Trophoblast cell (in vitro differentiated cells and primary cell): ENCODE measurements around the gene ZNF256. TPM values are rescaled to one million over a fixed set of nuclear protein-coding genes. Genes with fewer than 3 reads are reported as not detected.
A peak's percentile ranks its signal among the peaks of the same experiment; 100 is the strongest.

Experiments
- DNase-seq, 2 donors: peaks; one replicate each; pipeline ENCODE4 v3.0.0-alpha.2; 2016
- H2AFZ ChIP-seq: 2 replicates; pipeline ENCODE4 v1.6.1; 2013; ENCODE audit warnings: low read length, moderate library complexity, mild to moderate bottlenecking; ENCODE audit not compliant: insufficient read depth, poor library complexity
- H2AK5ac ChIP-seq: 2 replicates; pipeline ENCODE4 v1.6.1; 2013; ENCODE audit warnings: mild to moderate bottlenecking, low read length
- H2BK120ac ChIP-seq: 2 replicates; pipeline ENCODE4 v1.6.1; 2013; ENCODE audit warnings: low read length, mild to moderate bottlenecking, moderate library complexity; ENCODE audit not compliant: insufficient read depth, poor library complexity
- H2BK12ac ChIP-seq: 2 replicates; pipeline ENCODE4 v1.6.1; 2013; ENCODE audit warnings: mild to moderate bottlenecking, low read length, moderate library complexity
- H2BK5ac ChIP-seq: 2 replicates; pipeline ENCODE4 v1.6.1; 2013; ENCODE audit warnings: low read length, low read depth, moderate library complexity, mild to moderate bottlenecking; ENCODE audit not compliant: poor library complexity
- H3K14ac ChIP-seq: 2 replicates; pipeline ENCODE4 v1.6.1; 2013; ENCODE audit warnings: mild to moderate bottlenecking, low read length
- H3K18ac ChIP-seq: 2 replicates; pipeline ENCODE4 v1.6.1; 2013; ENCODE audit warnings: mild to moderate bottlenecking, low read length
- H3K23ac ChIP-seq: 2 replicates; pipeline ENCODE4 v1.6.1; 2013; ENCODE audit warnings: low read length
- H3K27ac ChIP-seq: 2 replicates; pipeline ENCODE4 v1.5.1; 2013; ENCODE audit warnings: low read depth, mild to moderate bottlenecking, inconsistent platforms, low read length, moderate library complexity
- H3K27me3 ChIP-seq: 2 replicates; pipeline ENCODE4 v1.6.1; 2013; ENCODE audit warnings: inconsistent platforms, mild to moderate bottlenecking, low read length, moderate library complexity; ENCODE audit not compliant: insufficient read depth
- H3K36me3 ChIP-seq, 2 experiments: 1 replicate in 1 of 2; 2 replicates in 1 of 2; pipeline ENCODE4 v1.6.1; 2013; ENCODE audit warnings: low read length in 2 of 2, mild to moderate bottlenecking in 2 of 2, moderate library complexity in 1 of 2; ENCODE audit not compliant: insufficient read depth in 2 of 2, control insufficient read depth in 1 of 2
- H3K4ac ChIP-seq: 2 replicates; pipeline ENCODE4 v1.6.1; 2013; ENCODE audit warnings: low read depth, mild to moderate bottlenecking, low read length, moderate library complexity
- H3K4me1 ChIP-seq, 2 experiments: 1 replicate in 1 of 2; 2 replicates in 1 of 2; pipeline ENCODE4 v1.6.1; 2013; ENCODE audit warnings: low read length in 2 of 2, mild to moderate bottlenecking in 2 of 2, moderate library complexity in 1 of 2; ENCODE audit not compliant: insufficient read depth in 2 of 2, control insufficient read depth in 1 of 2
- H3K4me2 ChIP-seq: 2 replicates; pipeline ENCODE4 v1.6.1; 2013; ENCODE audit warnings: inconsistent platforms, mild to moderate bottlenecking, low read length, moderate library complexity
- H3K4me3 ChIP-seq: 2 replicates; pipeline ENCODE4 v1.5.1; 2013; ENCODE audit warnings: mild to moderate bottlenecking, low read depth, low read length, inconsistent platforms
- H3K79me1 ChIP-seq: one replicate; pipeline ENCODE4 v1.6.1; 2013; ENCODE audit warnings: low read length
- H3K79me2 ChIP-seq: 2 replicates; pipeline ENCODE4 v1.6.1; 2013; ENCODE audit warnings: low read length, mild to moderate bottlenecking; ENCODE audit not compliant: control insufficient read depth, insufficient read depth, poor library complexity
- H3K9ac ChIP-seq: 2 replicates; pipeline ENCODE4 v1.6.1; 2013; ENCODE audit warnings: mild to moderate bottlenecking, low read length
- H3K9me3 ChIP-seq: 2 replicates; pipeline ENCODE4 v1.6.1; 2013; ENCODE audit warnings: low read depth, mild to moderate bottlenecking, control low read depth, inconsistent platforms, low read length; ENCODE audit not compliant: insufficient read depth
- H4K12ac ChIP-seq: 2 replicates; pipeline ENCODE4 v1.6.1; 2013; ENCODE audit warnings: low read depth, mild to moderate bottlenecking, low read length, moderate library complexity
- H4K8ac ChIP-seq: 2 replicates; pipeline ENCODE4 v1.6.1; 2013; ENCODE audit warnings: low read depth, mild to moderate bottlenecking, low read length, moderate library complexity
- H4K91ac ChIP-seq: one replicate; pipeline ENCODE4 v1.6.1; 2013; ENCODE audit warnings: low read depth, mild to moderate bottlenecking, low read length, moderate library complexity
- WGBS: extraction: QIAGEN DNeasy Blood & Tissue Kit; methylation state at CpG from one replicate; pipeline ENCODE4 v1.1.7; 2013; ENCODE audit warnings: missing lambda C conversion rate; ENCODE audit not compliant: insufficient read length, insufficient coverage; ENCODE audit errors: extremely low coverage; 5-methylcytosine and 5-hydroxymethylcytosine counted together
- polyA plus RNA-seq: library from polyadenylated mRNA; stranded (reverse); fragments of 200-250 nt; gene quantifications from 2 replicates; pipeline ENCODE4 v1.2.3, GENCODE V29; 2013

ZNF256 gene
- polyA plus RNA-seq: 4.8 and 4.9 TPM in 2 replicates

GRCh38 chr19:57947419-57948134 is at the start of gene ZNF256:
TSS of gene ZNF256 (minus strand) at chr19:57947706. CDS start at chr19:57947474, 232 bp downstream.
- Histone ChIP-seq H3K9me3 (peaks cover 17% of the 10 kb centered on the region), H3K18ac (peak within 1 kb of the TSS; percentile 75), H2AFZ (peak within 1 kb of the TSS; percentile 78), H3K4me3 (peak within 1 kb of the TSS; percentile 97), H3K9ac (peak within 1 kb of the TSS; percentile 86), H3K27ac (peak within 1 kb of the TSS; percentile 31), H2BK12ac (no peak within 1 kb of the TSS), H2AK5ac (peak within 1 kb of the TSS; percentile 20), H4K12ac (peak within 1 kb of the TSS; percentile 70), H3K79me1 (peaks cover 3% of the 10 kb centered on the region), H3K4ac (peak within 1 kb of the TSS; percentile 49), H3K79me2 (peaks cover 8% of the 10 kb centered on the region), H2BK5ac (peak within 1 kb of the TSS; percentile 74), H3K4me1 (peaks cover 7 to 8% of the 10 kb centered on the region in 2 experiments), H3K23ac (no peak within 1 kb of the TSS), H2BK120ac (peak within 1 kb of the TSS; percentile 20), H3K14ac (peak within 1 kb of the TSS; percentile 71), H3K4me2 (peak within 1 kb of the TSS; percentile 85), H3K36me3 (peaks cover under 1 to 14% of the 10 kb centered on the region in 2 experiments), H3K27me3 (no peaks in the 10 kb centered on the region), H4K8ac (peak within 1 kb of the TSS; percentile 89), H4K91ac (peak within 1 kb of the TSS; percentile 50)
- DNase-seq: peak; percentile 92 to 98
- no CpG with 5 or more reads among the region's 54 CpGs for WGBS

DNA sequence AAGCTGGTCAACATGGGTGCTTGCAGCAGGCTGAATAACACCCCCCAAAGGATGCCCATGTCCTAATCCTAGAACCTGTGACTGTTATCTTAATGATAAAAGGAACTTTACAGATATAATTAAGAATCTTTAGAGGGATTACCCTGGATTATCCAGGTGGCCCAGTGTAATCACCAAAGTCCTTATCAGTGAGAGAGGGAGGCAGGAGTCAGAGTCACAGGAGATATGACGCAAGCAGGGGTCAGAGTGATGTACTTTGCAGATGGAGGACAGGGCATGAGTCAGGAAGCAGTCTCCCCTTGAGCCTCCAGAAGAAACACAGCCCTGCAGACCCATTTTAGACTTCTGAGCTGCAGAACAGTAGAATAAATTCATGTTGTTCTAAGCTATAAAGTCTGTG is 45.3 kb upstream of the ZNF256 start:
- Histone ChIP-seq H4K12ac (no peak overlapping the region), H4K91ac (no peak overlapping the region), H3K4me3 (no peak overlapping the region), H3K4me1 (no peaks in the 10 kb centered on the region), H3K27ac (no peak overlapping the region), H3K18ac (no peak overlapping the region), H2BK120ac (no peak overlapping the region), H2AK5ac (no peak overlapping the region), H3K79me2 (no peaks in the 10 kb centered on the region), H3K14ac (no peak overlapping the region), H2BK12ac (no peak overlapping the region), H2BK5ac (no peak overlapping the region), H3K23ac (no peak overlapping the region), H3K36me3 (peaks cover 34 to 46% of the 10 kb centered on the region in 2 experiments), H3K4ac (no peak overlapping the region), H3K9ac (no peak overlapping the region), H4K8ac (no peak overlapping the region), H3K4me2 (no peak overlapping the region), H2AFZ (no peak overlapping the region), H3K27me3 (no peaks in the 10 kb centered on the region), H3K9me3 (peaks cover 24% of the 10 kb centered on the region), H3K79me1 (no peaks in the 10 kb centered on the region)
- WGBS: no CpG with 5 or more reads among the region's 1 CpG
- DNase-seq: no peak

- Histone ChIP-seq H2AK5ac (no peak overlapping the region), H3K27ac (no peak overlapping the region), H3K27me3 (no peaks in the 10 kb centered on the region), H4K91ac (no peak overlapping the region), H3K36me3 (peaks cover 27 to 44% of the 10 kb centered on the region in 2 experiments), H3K79me1 (no peaks in the 10 kb centered on the region), H3K14ac (no peak overlapping the region), H3K9me3 (peaks cover 31% of the 10 kb centered on the region), H2AFZ (no peak overlapping the region), H4K12ac (no peak overlapping the region), H3K79me2 (no peaks in the 10 kb centered on the region), H4K8ac (no peak overlapping the region), H3K18ac (no peak overlapping the region), H2BK120ac (no peak overlapping the region), H3K4me2 (no peak overlapping the region), H3K23ac (no peak overlapping the region), H3K4me3 (no peak overlapping the region), H3K9ac (no peak overlapping the region), H2BK5ac (no peak overlapping the region), H3K4me1 (no peaks in the 10 kb centered on the region), H3K4ac (no peak overlapping the region), H2BK12ac (no peak overlapping the region)
- DNase-seq: no peak
- WGBS: no CpG with 5 or more reads among the region's 3 CpGs
Measured at GRCh38 chr19:57978586-57979289, 31.2 kb upstream of the ZNF256 start.

GRCh38 chr19:57974434-57974833 is 26.9 kb upstream of the ZNF256 start, which contains the start of gene C19orf18:
TSS of gene C19orf18 (minus strand) at chr19:57974534. CDS start at chr19:57974432, 102 bp downstream.
- no peak within 1 kb of the TSS for H3K9ac ChIP-seq
- no peak within 1 kb of the TSS for H4K91ac ChIP-seq
- no peak within 1 kb of the TSS for H3K27ac ChIP-seq
- no peak within 1 kb of the TSS for H3K4ac ChIP-seq
- no peak within 1 kb of the TSS for H3K23ac ChIP-seq
- H2AFZ ChIP-seq: no peak within 1 kb of the TSS
- no peaks in the 10 kb centered on the region for H3K79me1 ChIP-seq
- no peak within 1 kb of the TSS for H2BK12ac ChIP-seq
- H3K18ac ChIP-seq: no peak within 1 kb of the TSS
- H2BK120ac ChIP-seq: no peak within 1 kb of the TSS
- no peak within 1 kb of the TSS for H4K8ac ChIP-seq
- no peaks in the 10 kb centered on the region for H3K79me2 ChIP-seq
- H3K14ac ChIP-seq: no peak within 1 kb of the TSS
- H3K4me1 ChIP-seq: no peaks in the 10 kb centered on the region
- no peak within 1 kb of the TSS for H2AK5ac ChIP-seq
- WGBS: no CpG with 5 or more reads among the region's 4 CpGs
- H3K4me2 ChIP-seq: no peak within 1 kb of the TSS
- peaks cover 13% of the 10 kb centered on the region in 2 experiments for H3K36me3 ChIP-seq
- H3K9me3 ChIP-seq: peaks cover 30% of the 10 kb centered on the region
- H3K4me3 ChIP-seq: no peak within 1 kb of the TSS
- H4K12ac ChIP-seq: no peak within 1 kb of the TSS
- H3K27me3 ChIP-seq: no peaks in the 10 kb centered on the region
- no peak within 1 kb of the TSS for H2BK5ac ChIP-seq
- DNase-seq: no peak
